ENCODE results near the gene PTCD2. TPM values are rescaled to one million over a fixed set of nuclear protein-coding genes. Genes with fewer than 3 reads are reported as not detected.

The PTCD2 gene
- total RNA-seq, 2 donors from 2014 or later = 9.5 to 13.4 TPM

DNA sequence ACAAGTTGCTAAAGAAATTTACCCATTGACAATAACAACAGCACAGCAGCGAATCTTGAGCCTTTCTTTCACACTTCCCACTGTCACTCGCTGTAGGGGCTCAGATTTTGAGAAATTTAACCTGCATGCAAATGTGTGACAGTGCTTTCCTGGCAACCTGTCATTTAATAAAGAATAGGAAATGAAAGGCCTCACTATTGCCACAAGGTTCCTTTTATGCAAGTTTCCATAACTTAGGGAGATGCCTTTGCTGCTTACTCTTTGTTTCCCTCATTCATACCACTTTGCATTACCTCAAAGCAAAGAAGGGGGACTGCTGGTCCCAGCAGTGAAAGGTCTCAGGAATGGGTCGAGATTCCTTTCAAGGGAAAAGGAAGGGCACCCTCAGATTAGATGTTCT is 49.5 kb downstream of the PTCD2 start:
- no peaks in the 10 kb centered on the region for H3K27me3 ChIP-seq (ENCODE audit: control insufficient read depth, insufficient read depth, low read length, poor library complexity, severe bottlenecking)
- H3K4me3 ChIP-seq (ENCODE audit: low read length) = no peak overlapping the region
- DNase-seq = no peak
- no peak overlapping the region for H3K27ac Mint-ChIP-seq
- WGBS, 2 experiments (ENCODE audit: insufficient coverage in 1 of 2, insufficient read length in 1 of 2) = 67 to 78% methylated on average over 2 to 3 of the region's 3 CpGs
- H3K36me3 Mint-ChIP-seq (ENCODE audit: low read depth) = no peaks in the 10 kb centered on the region
- no peaks in the 10 kb centered on the region for H3K9me3 ChIP-seq (ENCODE audit: control insufficient read depth, low read length)
- H3K4me1 Mint-ChIP-seq = peaks cover 2% of the 10 kb centered on the region
- no peak overlapping the region for H3K4me3 Mint-ChIP-seq
- TF ChIP-seq, protein P1, sequence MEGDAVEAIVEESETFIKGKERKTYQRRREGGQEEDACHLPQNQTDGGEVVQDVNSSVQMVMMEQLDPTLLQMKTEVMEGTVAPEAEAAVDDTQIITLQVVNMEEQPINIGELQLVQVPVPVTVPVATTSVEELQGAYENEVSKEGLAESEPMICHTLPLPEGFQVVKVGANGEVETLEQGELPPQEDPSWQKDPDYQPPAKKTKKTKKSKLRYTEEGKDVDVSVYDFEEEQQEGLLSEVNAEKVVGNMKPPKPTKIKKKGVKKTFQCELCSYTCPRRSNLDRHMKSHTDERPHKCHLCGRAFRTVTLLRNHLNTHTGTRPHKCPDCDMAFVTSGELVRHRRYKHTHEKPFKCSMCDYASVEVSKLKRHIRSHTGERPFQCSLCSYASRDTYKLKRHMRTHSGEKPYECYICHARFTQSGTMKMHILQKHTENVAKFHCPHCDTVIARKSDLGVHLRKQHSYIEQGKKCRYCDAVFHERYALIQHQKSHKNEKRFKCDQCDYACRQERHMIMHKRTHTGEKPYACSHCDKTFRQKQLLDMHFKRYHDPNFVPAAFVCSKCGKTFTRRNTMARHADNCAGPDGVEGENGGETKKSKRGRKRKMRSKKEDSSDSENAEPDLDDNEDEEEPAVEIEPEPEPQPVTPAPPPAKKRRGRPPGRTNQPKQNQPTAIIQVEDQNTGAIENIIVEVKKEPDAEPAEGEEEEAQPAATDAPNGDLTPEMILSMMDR (conservative IDR thresholded peaks at IDR 0.05) = no peak
- H3K9me3 Mint-ChIP-seq = no peaks in the 10 kb centered on the region
- no peaks in the 10 kb centered on the region for H3K27me3 Mint-ChIP-seq (ENCODE audit: insufficient read depth)
- no peak overlapping the region for H3K27ac ChIP-seq (ENCODE audit: low read depth, low read length)
- H3K4me1 ChIP-seq (ENCODE audit: control insufficient read depth, insufficient read depth, low read length) = no peaks in the 10 kb centered on the region
- H3K9ac ChIP-seq (ENCODE audit: extremely low read depth, low read length, poor library complexity, severe bottlenecking) = no peak overlapping the region
- no peaks in the 10 kb centered on the region for H3K36me3 ChIP-seq (ENCODE audit: control insufficient read depth, insufficient read depth, low read length)

DNA sequence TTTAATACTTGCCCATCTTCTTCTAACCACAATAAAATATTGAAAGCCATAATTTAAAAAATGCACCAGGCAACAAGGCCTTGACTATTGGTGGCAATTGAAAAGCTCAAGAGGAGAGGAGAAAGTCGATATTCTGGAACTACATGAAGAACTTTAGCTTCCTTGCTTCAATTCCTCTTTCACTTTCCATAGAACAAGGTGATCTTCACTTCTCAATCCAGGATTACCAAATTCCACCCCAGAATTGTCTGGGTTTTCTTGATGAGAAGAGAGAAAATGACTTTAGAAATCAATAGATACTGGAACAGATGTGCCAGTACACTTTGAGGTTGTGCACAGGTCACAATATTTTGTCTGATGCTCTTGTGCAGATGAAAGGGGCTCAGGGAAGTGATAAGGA is 52.2 kb downstream of the PTCD2 start:
- Mint-ChIP-seq H3K9me3 (no peaks in the 10 kb centered on the region), H3K36me3 (ENCODE audit: low read depth) (no peaks in the 10 kb centered on the region), H3K4me3 (no peak overlapping the region), H3K27ac (no peak overlapping the region), H3K4me1 (no peaks in the 10 kb centered on the region), H3K27me3 (ENCODE audit: insufficient read depth) (no peaks in the 10 kb centered on the region)
- Histone ChIP-seq H3K27ac (ENCODE audit: low read depth, low read length) (no peak overlapping the region), H3K36me3 (ENCODE audit: control insufficient read depth, insufficient read depth, low read length) (no peaks in the 10 kb centered on the region), H3K4me1 (ENCODE audit: control insufficient read depth, insufficient read depth, low read length) (no peaks in the 10 kb centered on the region), H3K4me3 (ENCODE audit: low read length) (no peak overlapping the region), H3K9me3 (ENCODE audit: control insufficient read depth, low read length) (no peaks in the 10 kb centered on the region), H3K9ac (ENCODE audit: extremely low read depth, low read length, poor library complexity, severe bottlenecking) (no peak overlapping the region), H3K27me3 (ENCODE audit: control insufficient read depth, insufficient read depth, low read length, poor library complexity, severe bottlenecking) (no peaks in the 10 kb centered on the region)
- WGBS, 2 experiments (ENCODE audit: insufficient coverage in 1 of 2, insufficient read length in 1 of 2) = 100% methylated on average over 1 of the region's 1 CpG; no CpG with 5 or more reads in 1 of the 2 experiments
- no peak for DNase-seq
- TF ChIP-seq, protein P1 (conservative IDR thresholded peaks at IDR 0.05) = no peak

DNA sequence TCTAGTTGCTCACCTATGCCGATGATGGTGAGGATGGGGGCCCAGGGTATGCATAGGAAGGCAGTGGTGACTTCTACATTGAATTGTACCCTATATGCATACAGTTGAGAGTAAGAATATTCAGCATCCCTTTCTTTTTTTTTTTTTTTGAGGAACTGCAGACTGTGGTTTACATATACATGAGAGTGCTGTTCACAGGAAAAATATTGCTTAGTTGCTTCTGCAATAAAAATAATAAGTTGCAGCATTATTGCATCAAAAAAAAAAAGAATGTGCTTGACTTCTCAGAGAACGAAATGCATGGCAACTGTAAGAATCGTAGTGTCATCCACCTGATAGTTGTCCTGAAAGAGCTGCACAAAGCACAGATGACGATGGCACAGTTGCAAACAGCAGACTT is 52.8 kb downstream of the PTCD2 start:
- 91 to 96% methylated on average over 3 to 4 of the region's 4 CpGs for WGBS, 2 experiments (ENCODE audit: insufficient coverage in 1 of 2, insufficient read length in 1 of 2)

More for the DNA sequence above, 52.8 kb downstream of the PTCD2 start:
- TF ChIP-seq, protein P1 (conservative IDR thresholded peaks at IDR 0.05) = no peak
- no peak for DNase-seq
- Mint-ChIP-seq H3K27me3 (ENCODE audit: insufficient read depth) (peaks cover 1% of the 10 kb centered on the region), H3K36me3 (ENCODE audit: low read depth) (no peaks in the 10 kb centered on the region), H3K27ac (no peak overlapping the region), H3K4me1 (peaks cover under 1% of the 10 kb centered on the region), H3K9me3 (no peaks in the 10 kb centered on the region), H3K4me3 (no peak overlapping the region)
- no peaks in the 10 kb centered on the region for H3K4me1 ChIP-seq (ENCODE audit: control insufficient read depth, insufficient read depth, low read length)
- H3K27me3 ChIP-seq (ENCODE audit: control insufficient read depth, insufficient read depth, low read length, poor library complexity, severe bottlenecking) = no peaks in the 10 kb centered on the region
- H3K36me3 ChIP-seq (ENCODE audit: control insufficient read depth, insufficient read depth, low read length) = no peaks in the 10 kb centered on the region
- no peak overlapping the region for H3K9ac ChIP-seq (ENCODE audit: extremely low read depth, low read length, poor library complexity, severe bottlenecking)
- no peak overlapping the region for H3K27ac ChIP-seq (ENCODE audit: low read depth, low read length)
- H3K4me3 ChIP-seq (ENCODE audit: low read length) = no peak overlapping the region
- H3K9me3 ChIP-seq (ENCODE audit: control insufficient read depth, low read length) = no peaks in the 10 kb centered on the region

All from endodermal cell (in vitro differentiated cells).